A673 (cell line): ENCODE results near the gene GMDS. TPM values are rescaled to one million over a fixed set of nuclear protein-coding genes. Genes with fewer than 3 reads are reported as not detected.

Experiments
- BruUV-seq: library from RNA; stranded (reverse); fragments of 400-500 nt; replicated peaks from 2 replicates; lab custom pipeline; 2021; lab: Mats Ljungman, UMichigan
- CTCF ChIA-PET: fragments of 300-600 bp; sonication (Branson Sonifier 250); formaldehyde crosslinking; loops from one replicate; lab custom pipeline; 2022; ENCODE audit warnings: antibody characterized with exemption; lab: Charles Lee
- POLR2A ChIA-PET: fragments of 300-600 bp; sonication (Branson Sonifier 250); formaldehyde crosslinking; loops from one replicate; lab custom pipeline; 2022; ENCODE audit warnings: antibody characterized with exemption; ENCODE audit not compliant: low non-redundant PET; lab: Charles Lee
- DNase-seq: peaks from one replicate; pipeline ENCODE4 v3.0.0-alpha.2; 2015; ENCODE audit warnings: low spot score
- H3K27ac ChIP-seq: fragments of 200-600 bp; sonication (generic); 2 replicates; pipeline ENCODE4 v1.5.1; 2016; ENCODE audit warnings: mixed run types, low read depth, mild to moderate bottlenecking, mixed read lengths, antibody characterized with exemption, low read length; ENCODE audit not compliant: poor library complexity, severe bottlenecking
- H3K27me3 ChIP-seq: fragments of 200-600 bp; sonication (generic); replicated peaks from 2 replicates; pipeline ENCODE4 v1.6.1; 2017; ENCODE audit warnings: mixed run types, low read depth, mild to moderate bottlenecking, mixed read lengths, antibody characterized with exemption, low read length; ENCODE audit not compliant: insufficient read depth, poor library complexity
- H3K36me3 ChIP-seq: fragments of 200-600 bp; sonication (generic); 2 replicates; pipeline ENCODE4 v1.6.1; 2016; ENCODE audit warnings: mixed run types, mild to moderate bottlenecking, mixed read lengths, antibody characterized with exemption, low read length; ENCODE audit not compliant: insufficient read depth, poor library complexity, severe bottlenecking
- H3K4me1 ChIP-seq: fragments of 200-600 bp; sonication (generic); 2 replicates; pipeline ENCODE4 v1.6.1; 2017; ENCODE audit warnings: mixed run types, mild to moderate bottlenecking, mixed read lengths, antibody characterized with exemption, low read length; ENCODE audit not compliant: insufficient read depth, poor library complexity, severe bottlenecking
- H3K4me3 ChIP-seq: fragments of 200-600 bp; sonication (generic); 2 replicates; pipeline ENCODE4 v1.5.1; 2016; ENCODE audit warnings: low read depth, mixed run types, mild to moderate bottlenecking, mixed read lengths, low read length; ENCODE audit not compliant: poor library complexity, severe bottlenecking
- H3K9me3 ChIP-seq: fragments of 200-600 bp; sonication (generic); 2 replicates; pipeline ENCODE4 v1.6.1; 2016; ENCODE audit warnings: mixed run types, low read depth, mild to moderate bottlenecking, mixed read lengths, antibody characterized with exemption, low read length; ENCODE audit not compliant: poor library complexity, severe bottlenecking
- EZH2 ChIP-seq: fragments of 200-600 bp; sonication (generic); IDR thresholded peaks from 2 replicates; pipeline ENCODE4 v1.6.1; 2017; ENCODE audit warnings: borderline replicate concordance, low read depth, mild to moderate bottlenecking, mixed read lengths, antibody characterized with exemption, low read length; ENCODE audit not compliant: poor library complexity, severe bottlenecking
- intact Hi-C: fragments of 100-400 bp; cut with micrococcal nuclease; formaldehyde crosslinking; loops from one replicate; pipeline ENCODE4 v1.10.0; 2022; ENCODE audit not compliant: unreplicated experiment
- total RNA-seq: library from RNA; stranded (reverse); gene quantifications from 2 replicates; pipeline ENCODE4 v1.2.3, GENCODE V29; 2021
- TF ChIP-seq, protein P1 (sequence below): fragments of 300-800, 200-600 bp; sonication (generic); conservative IDR thresholded peaks from 2 replicates; pipeline ENCODE4 v1.5.1; 2017; ENCODE audit warnings: low read depth, mild to moderate bottlenecking, antibody characterized with exemption, low read length, moderate library complexity, mixed read lengths

GMDS gene
- total RNA-seq, 1 experiment from 2014 or later = 15.2 TPM

- no peaks in the 10 kb centered on the region for H3K9me3 ChIP-seq
- TF ChIP-seq, protein P1, sequence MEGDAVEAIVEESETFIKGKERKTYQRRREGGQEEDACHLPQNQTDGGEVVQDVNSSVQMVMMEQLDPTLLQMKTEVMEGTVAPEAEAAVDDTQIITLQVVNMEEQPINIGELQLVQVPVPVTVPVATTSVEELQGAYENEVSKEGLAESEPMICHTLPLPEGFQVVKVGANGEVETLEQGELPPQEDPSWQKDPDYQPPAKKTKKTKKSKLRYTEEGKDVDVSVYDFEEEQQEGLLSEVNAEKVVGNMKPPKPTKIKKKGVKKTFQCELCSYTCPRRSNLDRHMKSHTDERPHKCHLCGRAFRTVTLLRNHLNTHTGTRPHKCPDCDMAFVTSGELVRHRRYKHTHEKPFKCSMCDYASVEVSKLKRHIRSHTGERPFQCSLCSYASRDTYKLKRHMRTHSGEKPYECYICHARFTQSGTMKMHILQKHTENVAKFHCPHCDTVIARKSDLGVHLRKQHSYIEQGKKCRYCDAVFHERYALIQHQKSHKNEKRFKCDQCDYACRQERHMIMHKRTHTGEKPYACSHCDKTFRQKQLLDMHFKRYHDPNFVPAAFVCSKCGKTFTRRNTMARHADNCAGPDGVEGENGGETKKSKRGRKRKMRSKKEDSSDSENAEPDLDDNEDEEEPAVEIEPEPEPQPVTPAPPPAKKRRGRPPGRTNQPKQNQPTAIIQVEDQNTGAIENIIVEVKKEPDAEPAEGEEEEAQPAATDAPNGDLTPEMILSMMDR = no peak
- no peak for TF ChIP-seq EZH2
- no peak overlapping the region for H3K27ac ChIP-seq
- no peaks in the 10 kb centered on the region for H3K4me1 ChIP-seq
- no peaks in the 10 kb centered on the region for H3K36me3 ChIP-seq
- H3K27me3 ChIP-seq = no peaks in the 10 kb centered on the region
- ChIA-PET CTCF (no interaction called here), POLR2A (no interaction called here)
- no TSS peak for BruUV-seq
- DNase-seq = no peak
- intact Hi-C loops = no loop called here
- no peak overlapping the region for H3K4me3 ChIP-seq
Measured at GRCh38 chr6:2184700-2185455, 60.5 kb downstream of the GMDS start.

GRCh38 chr6:2183752-2184151 is 61.7 kb downstream of the GMDS start:
- BruUV-seq = no TSS peak
- no peaks in the 10 kb centered on the region for H3K27me3 ChIP-seq
- no peaks in the 10 kb centered on the region for H3K4me1 ChIP-seq
- no peak for TF ChIP-seq EZH2
- TF ChIP-seq, protein P1 = no peak
- intact Hi-C loops = no loop called here
- no peaks in the 10 kb centered on the region for H3K36me3 ChIP-seq
- CTCF ChIA-PET = no interaction called here
- no peak overlapping the region for H3K27ac ChIP-seq
- no peaks in the 10 kb centered on the region for H3K9me3 ChIP-seq
- DNase-seq = no peak
- no peak overlapping the region for H3K4me3 ChIP-seq
- POLR2A ChIA-PET = no interaction called here

- no peaks in the 10 kb centered on the region for H3K9me3 ChIP-seq
- intact Hi-C loops = no loop called here
- CTCF ChIA-PET = no interaction called here
- no peaks in the 10 kb centered on the region for H3K36me3 ChIP-seq
- H3K4me3 ChIP-seq = no peak overlapping the region
- no TSS peak for BruUV-seq
- no peak for DNase-seq
- no peak overlapping the region for H3K27ac ChIP-seq
- POLR2A ChIA-PET = no interaction called here
- TF ChIP-seq, protein P1 = no peak
- TF ChIP-seq EZH2 = no peak
- H3K4me1 ChIP-seq = no peaks in the 10 kb centered on the region
- H3K27me3 ChIP-seq = no peaks in the 10 kb centered on the region
Measured at GRCh38 chr6:2183246-2183645, 62.2 kb downstream of the GMDS start.
